HepG2 (cell line): ENCODE measurements around the gene COL4A3. TPM values are rescaled to one million over a fixed set of nuclear protein-coding genes. Genes with fewer than 3 reads are reported as not detected.

Experiments used
- ATAC-seq: fragments of 200-7000 bp; cut with Tn5 transposase; 3 replicates; pipeline ENCODE4 v1.9.1; 2020; ENCODE audit warnings: mild to moderate bottlenecking, moderate library complexity
- BruUV-seq: library from RNA; stranded (reverse); fragments of 400-500 nt; replicated peaks from 2 replicates; lab custom pipeline; 2021; lab: Mats Ljungman, UMichigan
- CTCF ChIA-PET: fragments of 300-600 bp; formaldehyde crosslinking; extraction: SDS; loops from one replicate; lab custom pipeline; 2021; ENCODE audit warnings: low total read pairs, inconsistent platforms, low intra/inter-chr PET ratio; lab: Yijun Ruan, JAX
- POLR2A ChIA-PET: fragments of 350-600 bp; sonication (Branson Sonifier 250); formaldehyde crosslinking; loops from one replicate; lab custom pipeline; 2020; ENCODE audit warnings: antibody characterized with exemption, inconsistent platforms; lab: Yijun Ruan, JAX
- DNase-seq: peaks from one replicate; pipeline ENCODE4 v3.0.0-alpha.2; 2015; ENCODE audit warnings: low spot score
- FAIRE-seq: peaks from 3 replicates; lab custom pipeline; 2011; peaks lifted over from hg19 to GRCh38; lab: Jason Lieb, UNC
- H2AFZ ChIP-seq: one replicate; pipeline ENCODE4 v1.6.1; 2011; ENCODE audit warnings: low read length, inconsistent platforms
- H3K27ac ChIP-seq: fragments of 300-600 bp; 3 replicates; pipeline ENCODE4 v1.8.0; 2011; ENCODE audit warnings: mixed run types, mild to moderate bottlenecking, mixed read lengths, low read length, inconsistent platforms; ENCODE audit not compliant: insufficient read depth; ENCODE audit errors: extremely low read length
- H3K27me3 ChIP-seq, 2 experiments: fragments of 200-600 bp in 1 of 2; 2 replicates in 1 of 2; 3 replicates in 1 of 2; pipeline versions ENCODE4 v1.6.0 to v1.8.0; 2011; ENCODE audit warnings: low read length in 2 of 2, mild to moderate bottlenecking in 2 of 2, moderate library complexity in 2 of 2, inconsistent platforms in 1 of 2; ENCODE audit not compliant: insufficient read depth in 2 of 2, control insufficient read depth in 1 of 2
- H3K36me3 ChIP-seq, 2 experiments: fragments of 200-600 bp in 1 of 2; replicated peaks in 1 of 2; 2 replicates in 1 of 2; 3 replicates in 1 of 2; pipeline versions ENCODE4 v1.5.1 to v1.8.0; 2011; ENCODE audit warnings: low read length in 2 of 2, inconsistent platforms in 1 of 2; ENCODE audit not compliant: insufficient read depth in 2 of 2, control insufficient read depth in 1 of 2
- H3K4me1 ChIP-seq: 2 replicates; pipeline ENCODE4 v1.5.1; 2012; ENCODE audit warnings: low read length, inconsistent platforms; ENCODE audit not compliant: insufficient read depth
- H3K4me2 ChIP-seq: 2 replicates; pipeline ENCODE4 v1.6.0; 2011; ENCODE audit warnings: low read depth, low read length, inconsistent platforms
- H3K4me3 ChIP-seq, 3 experiments: fragments of 200-600 bp in 1 of 3; sonication (generic), shearing (Covaris generic) in 1 of 3; replicated peaks in 1 of 3; 2 replicates each; pipeline ENCODE4 v1.5.1; 2011 to 2016; ENCODE audit warnings: low read length in 3 of 3, inconsistent platforms in 2 of 3, low read depth in 2 of 3, mild to moderate bottlenecking in 2 of 3, control low read depth in 1 of 3, mixed read lengths in 1 of 3; ENCODE audit not compliant: insufficient read depth in 1 of 3
- H3K79me2 ChIP-seq: one replicate; pipeline ENCODE4 v1.6.1; 2011; ENCODE audit warnings: low read length, inconsistent platforms; ENCODE audit not compliant: insufficient read depth
- H3K9ac ChIP-seq: 2 replicates; pipeline ENCODE4 v1.6.0; 2011; ENCODE audit warnings: mild to moderate bottlenecking, low read depth, low read length, inconsistent platforms; ENCODE audit not compliant: insufficient read depth
- H3K9me3 ChIP-seq: 2 replicates; pipeline ENCODE4 v1.5.1; 2012; ENCODE audit warnings: mild to moderate bottlenecking, low read length
- H4K20me1 ChIP-seq: 2 replicates; pipeline ENCODE4 v1.6.0; 2011; ENCODE audit warnings: inconsistent platforms, mild to moderate bottlenecking, low read length, moderate library complexity; ENCODE audit not compliant: insufficient read depth
- EEA1 ChIP-seq: sonication (generic); formaldehyde crosslinking; IDR thresholded peaks from 2 replicates; pipeline ENCODE4 v1.5.1; 2020; ENCODE audit warnings: mild to moderate bottlenecking, missing genetic modification reagents, borderline replicate concordance
- GABPB1 ChIP-seq: IDR thresholded peaks from 2 replicates; pipeline ENCODE4 v1.6.1; 2016; ENCODE audit warnings: mild to moderate bottlenecking, missing genetic modification reagents, moderate library complexity, missing compliant biosample characterization
- MTF2 ChIP-seq: sonication (generic); formaldehyde crosslinking; IDR thresholded peaks from 2 replicates; pipeline ENCODE4 v1.5.0; 2020; ENCODE audit warnings: missing genetic modification reagents, borderline replicate concordance
- ZNF263 ChIP-seq: sonication (generic); formaldehyde crosslinking; IDR thresholded peaks from 2 replicates; pipeline ENCODE4 v1.4.0; 2020; ENCODE audit warnings: missing genetic modification reagents
- ZNF501 ChIP-seq: sonication (generic); formaldehyde crosslinking; IDR thresholded peaks from 2 replicates; pipeline ENCODE4 v1.5.1; 2020; ENCODE audit warnings: mild to moderate bottlenecking, moderate library complexity, missing genetic modification reagents
- ZNF660 ChIP-seq: sonication (generic); formaldehyde crosslinking; IDR thresholded peaks from 2 replicates; pipeline ENCODE4 v1.5.1; 2020; ENCODE audit warnings: mild to moderate bottlenecking, low read depth, missing genetic modification reagents, borderline replicate concordance
- WGBS: methylation state at CpG from one replicate; pipeline ENCODE4 v1.1.6; 2017; ENCODE audit warnings: low lambda C conversion rate; 5-methylcytosine and 5-hydroxymethylcytosine counted together
- in situ Hi-C: cut with HindIII; loops from 2 replicates; pipeline ENCODE4 v1.10.0; 2017; ENCODE audit warnings: low pct_unique_long_range_greater_than_20kb; ENCODE audit not compliant: extremely low pct_ligation_motif_present
- intact Hi-C: fragments of 100-400 bp; cut with micrococcal nuclease; formaldehyde crosslinking; loops from one replicate; pipeline ENCODE4 v1.10.0; 2022; ENCODE audit not compliant: unreplicated experiment
- polyA plus RNA-seq, 8 experiments: library from polyadenylated mRNA; depleted of rRNA in 3 of 8; stranded (reverse) in 7 of 8; unstranded in 1 of 8; fragments of >200 nt; fragmentation: Illumina TruSeq in 4 of 8; extraction: Trizol in 4 of 8; gene quantifications; 2 replicates each; pipeline versions ENCODE4 v1.2.1 to v1.2.3, GENCODE V29; 2011 to 2016; ENCODE audit warnings: low read depth in 4 of 8, missing spikeins in 1 of 8, mixed read lengths in 1 of 8; ENCODE audit not compliant: insufficient read depth in 1 of 8
- total RNA-seq, 5 experiments: library from RNA; depleted of rRNA; stranded (reverse); fragments of >200 nt; fragmentation: Illumina TruSeq; extraction: Trizol; gene quantifications; 2 replicates each; pipeline ENCODE4 v1.2.3, GENCODE V29; 2016; ENCODE audit warnings: low read depth in 1 of 5
- TF ChIP-seq, protein P1 (sequence below): sonication (generic); formaldehyde crosslinking; IDR thresholded peaks from 2 replicates; pipeline ENCODE4 v1.8.1; 2023; ENCODE audit warnings: mild to moderate bottlenecking, inconsistent platforms, moderate library complexity, missing genetic modification reagents, borderline replicate concordance
- TF ChIP-seq, protein P2 (sequence below): sonication (generic); formaldehyde crosslinking; IDR thresholded peaks from 2 replicates; pipeline ENCODE4 v1.5.1; 2020; ENCODE audit warnings: mild to moderate bottlenecking, missing genetic modification reagents, moderate library complexity

Gene COL4A3
- total and polyA plus RNA-seq, 2 of the 13 experiments (the other 11 are each of a cell fraction or from before 2014, with no cell fraction given): 0.02 TPM; not detected in 1

- CTCF ChIA-PET: no interaction called here
- FAIRE-seq (no peak), DNase-seq (no peak), ATAC-seq (peak; percentile 37)
- H3K4me1 ChIP-seq: peaks cover 17% of the 10 kb centered on the region
- H3K27ac ChIP-seq: no peak overlapping the region
- peak overlapping the region; percentile 15 to 47 (median 36); a peak in 3 of 6 replicates for H3K4me3 ChIP-seq
- H3K4me2 ChIP-seq: peak overlapping the region; percentile 51
- H4K20me1 ChIP-seq: no peaks in the 10 kb centered on the region
- POLR2A ChIA-PET: no interaction called here
- 12% methylated on average over 18 of the region's 20 CpGs for WGBS
- intact Hi-C loops: no loop called here
- in situ Hi-C loops: no loop called here
- H3K9ac ChIP-seq: no peak overlapping the region
- H3K79me2 ChIP-seq: no peaks in the 10 kb centered on the region
- TF ChIP-seq MTF2 (CRISPR knock-in tag) (0 out of 2 replicates have a peak, but pooled peaks have one; percentile 50), ZNF660 (CRISPR knock-in tag) (no peak)
- no peaks in the 10 kb centered on the region for H3K36me3 ChIP-seq
- no peaks in the 10 kb centered on the region for H3K9me3 ChIP-seq
- peaks cover 4 to 40% of the 10 kb centered on the region in 2 experiments for H3K27me3 ChIP-seq
- no peak overlapping the region for H2AFZ ChIP-seq
- no TSS peak for BruUV-seq
Observed at GRCh38 chr2:227163485-227163997, 883 bp upstream of the COL4A3 start.

- no peak overlapping the region for H2AFZ ChIP-seq
- 9% methylated on average over 17 of the region's 38 CpGs for WGBS
- BruUV-seq: no TSS peak
Observed at GRCh38 chr2:227164763-227165291, 403 bp downstream of the COL4A3 start.

More at GRCh38 chr2:227164763-227165291, 403 bp downstream of the COL4A3 start:
- no peak for FAIRE-seq
- peak; percentile 67 for ATAC-seq
- TF ChIP-seq ZNF501 (CRISPR knock-in tag): 0 out of 2 replicates have a peak, but pooled peaks have one; percentile 30
- TF ChIP-seq, protein P1, sequence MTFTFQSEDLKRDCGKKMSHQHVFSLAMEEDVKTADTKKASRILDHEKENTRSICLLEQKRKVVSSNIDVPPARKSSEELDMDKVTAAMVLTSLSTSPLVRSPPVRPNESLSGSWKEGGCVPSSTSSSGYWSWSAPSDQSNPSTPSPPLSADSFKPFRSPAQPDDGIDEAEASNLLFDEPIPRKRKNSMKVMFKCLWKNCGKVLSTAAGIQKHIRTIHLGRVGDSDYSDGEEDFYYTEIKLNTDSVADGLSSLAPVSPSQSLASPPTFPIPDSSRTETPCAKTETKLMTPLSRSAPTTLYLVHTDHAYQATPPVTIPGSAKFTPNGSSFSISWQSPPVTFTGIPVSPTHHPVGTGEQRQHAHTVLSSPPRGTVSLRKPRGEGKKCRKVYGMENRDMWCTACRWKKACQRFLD: no peak
- TF ChIP-seq, protein P2, sequence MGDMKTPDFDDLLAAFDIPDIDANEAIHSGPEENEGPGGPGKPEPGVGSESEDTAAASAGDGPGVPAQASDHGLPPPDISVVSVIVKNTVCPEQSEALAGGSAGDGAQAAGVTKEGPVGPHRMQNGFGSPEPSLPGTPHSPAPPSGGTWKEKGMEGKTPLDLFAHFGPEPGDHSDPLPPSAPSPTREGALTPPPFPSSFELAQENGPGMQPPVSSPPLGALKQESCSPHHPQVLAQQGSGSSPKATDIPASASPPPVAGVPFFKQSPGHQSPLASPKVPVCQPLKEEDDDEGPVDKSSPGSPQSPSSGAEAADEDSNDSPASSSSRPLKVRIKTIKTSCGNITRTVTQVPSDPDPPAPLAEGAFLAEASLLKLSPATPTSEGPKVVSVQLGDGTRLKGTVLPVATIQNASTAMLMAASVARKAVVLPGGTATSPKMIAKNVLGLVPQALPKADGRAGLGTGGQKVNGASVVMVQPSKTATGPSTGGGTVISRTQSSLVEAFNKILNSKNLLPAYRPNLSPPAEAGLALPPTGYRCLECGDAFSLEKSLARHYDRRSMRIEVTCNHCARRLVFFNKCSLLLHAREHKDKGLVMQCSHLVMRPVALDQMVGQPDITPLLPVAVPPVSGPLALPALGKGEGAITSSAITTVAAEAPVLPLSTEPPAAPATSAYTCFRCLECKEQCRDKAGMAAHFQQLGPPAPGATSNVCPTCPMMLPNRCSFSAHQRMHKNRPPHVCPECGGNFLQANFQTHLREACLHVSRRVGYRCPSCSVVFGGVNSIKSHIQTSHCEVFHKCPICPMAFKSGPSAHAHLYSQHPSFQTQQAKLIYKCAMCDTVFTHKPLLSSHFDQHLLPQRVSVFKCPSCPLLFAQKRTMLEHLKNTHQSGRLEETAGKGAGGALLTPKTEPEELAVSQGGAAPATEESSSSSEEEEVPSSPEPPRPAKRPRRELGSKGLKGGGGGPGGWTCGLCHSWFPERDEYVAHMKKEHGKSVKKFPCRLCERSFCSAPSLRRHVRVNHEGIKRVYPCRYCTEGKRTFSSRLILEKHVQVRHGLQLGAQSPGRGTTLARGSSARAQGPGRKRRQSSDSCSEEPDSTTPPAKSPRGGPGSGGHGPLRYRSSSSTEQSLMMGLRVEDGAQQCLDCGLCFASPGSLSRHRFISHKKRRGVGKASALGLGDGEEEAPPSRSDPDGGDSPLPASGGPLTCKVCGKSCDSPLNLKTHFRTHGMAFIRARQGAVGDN: 0 out of 2 replicates have a peak, but pooled peaks have one; percentile 6
- peak; percentile 22; the same call in 1 of the 2 replicates for TF ChIP-seq GABPB1
- TF ChIP-seq EEA1 (CRISPR knock-in tag): no peak
- peak; percentile 42; the same call in 1 of the 2 replicates for TF ChIP-seq ZNF263 (CRISPR knock-in tag)
- Histone ChIP-seq H3K36me3 (no peaks in the 10 kb centered on the region), H3K27ac (no peak overlapping the region), H3K9me3 (no peaks in the 10 kb centered on the region), H3K4me3 (peak overlapping the region in 1 of 3 experiments; percentile 47; a peak in 1 of 6 replicates), H3K4me1 (peaks cover 17% of the 10 kb centered on the region), H3K9ac (no peak overlapping the region), H4K20me1 (no peaks in the 10 kb centered on the region), H3K27me3 (peaks cover 4 to 40% of the 10 kb centered on the region in 2 experiments), H3K79me2 (no peaks in the 10 kb centered on the region), H3K4me2 (peak overlapping the region; percentile 51; the same call in 1 of the 2 replicates)
- POLR2A ChIA-PET: no interaction called here
- CTCF ChIA-PET: no interaction called here
- no peak for DNase-seq
- intact Hi-C loops (no loop called here), in situ Hi-C loops (no loop called here)
